ENCODE measurements around the gene LYPLAL1.
"Not testable (repeated sequence)": the region's sequence is repeated elsewhere in the genome, so short reads cannot be mapped to it uniquely, and the experiment has no call there.

The LYPLAL1 gene

DNA sequence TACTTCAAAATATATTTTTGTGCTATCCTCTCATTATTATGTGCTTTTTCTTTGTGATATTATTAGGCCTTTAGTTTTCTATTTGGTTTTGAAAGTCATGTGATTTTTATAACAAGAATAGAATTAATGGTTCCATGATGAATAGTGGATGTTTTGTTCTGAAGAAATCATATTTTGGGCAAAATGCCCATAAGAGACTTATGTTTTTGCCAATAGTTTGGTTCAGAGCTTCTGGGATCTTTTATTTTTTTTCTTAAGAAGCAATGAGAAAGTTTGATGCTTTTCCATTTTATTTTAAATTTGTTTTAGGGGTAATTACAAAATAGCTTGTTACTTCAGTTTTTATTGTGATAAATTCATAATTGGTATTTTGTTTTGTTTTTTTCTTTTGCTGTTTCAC is 49.8 kb downstream of the LYPLAL1 start:
- no peak for DNase-seq

DNA sequence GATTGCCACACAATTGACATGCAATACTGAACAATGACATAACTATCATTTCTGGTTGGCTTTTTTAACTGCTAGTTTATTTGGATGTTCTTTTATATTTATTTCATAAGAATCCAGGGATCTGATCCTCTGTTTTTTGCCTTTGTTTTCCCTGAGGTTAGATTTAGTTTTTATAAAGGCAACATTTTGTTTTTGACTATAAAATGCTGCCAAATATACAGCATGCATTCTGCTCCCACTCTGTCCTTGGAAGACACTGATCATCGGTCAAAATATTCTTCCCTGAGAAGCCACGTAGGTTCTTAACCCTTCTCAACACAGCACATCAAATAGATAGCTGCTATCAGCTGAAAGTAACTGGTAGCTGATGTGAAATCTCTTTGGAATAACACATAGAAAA is 52.5 kb downstream of the LYPLAL1 start:
- no peak for DNase-seq

DNA sequence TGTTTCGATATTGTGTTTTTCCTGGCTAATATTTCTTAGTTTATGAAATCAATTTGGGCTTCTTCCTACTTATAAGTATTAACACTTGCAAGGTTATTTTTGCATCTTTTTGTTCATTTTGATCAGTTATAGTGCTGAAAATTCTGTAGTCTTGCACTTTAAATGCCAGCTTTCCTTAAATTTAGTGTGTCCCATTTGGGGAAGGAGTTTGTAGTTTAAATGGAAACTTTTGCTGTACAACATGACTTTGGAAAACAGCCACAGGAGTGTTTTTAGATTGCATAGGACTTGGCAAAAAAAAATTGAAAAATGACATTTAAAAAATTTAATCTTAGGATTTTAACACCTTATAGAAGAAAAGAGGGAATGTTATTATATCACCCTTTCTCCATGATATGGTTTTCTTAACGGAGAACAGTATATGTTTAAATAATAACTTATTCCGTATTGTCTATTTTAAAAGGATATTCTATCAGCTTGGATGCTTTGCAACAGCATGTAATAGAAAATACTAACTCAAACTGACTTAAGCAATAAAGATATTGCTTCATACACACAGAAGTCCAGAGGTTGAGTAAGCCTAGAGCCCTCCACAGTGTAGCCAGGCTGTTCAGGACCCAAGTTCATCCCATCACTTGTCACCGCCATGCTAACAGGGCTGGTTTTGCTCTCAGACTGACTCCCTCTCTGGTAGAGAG is 53.8 kb downstream of the LYPLAL1 start:
- DNase-seq = no peak

DNA sequence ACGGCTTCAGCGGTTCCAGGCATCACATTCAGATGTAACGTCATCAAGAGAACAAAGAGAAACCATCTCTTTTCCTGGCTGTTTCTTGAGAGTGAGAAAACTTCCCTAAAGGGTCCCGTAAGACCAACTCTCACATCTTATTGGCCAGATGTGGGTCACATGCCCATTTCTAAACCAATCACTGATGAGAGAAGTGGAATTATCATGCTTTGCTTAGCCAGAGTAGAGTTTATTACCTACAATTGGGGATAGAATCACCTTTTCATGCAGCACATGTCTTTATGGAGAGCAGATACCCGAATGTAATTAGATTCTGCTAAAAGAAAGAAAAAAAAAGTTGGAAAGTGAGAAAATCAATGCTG is 54.4 kb downstream of the LYPLAL1 start:
- no peak for DNase-seq

DNA sequence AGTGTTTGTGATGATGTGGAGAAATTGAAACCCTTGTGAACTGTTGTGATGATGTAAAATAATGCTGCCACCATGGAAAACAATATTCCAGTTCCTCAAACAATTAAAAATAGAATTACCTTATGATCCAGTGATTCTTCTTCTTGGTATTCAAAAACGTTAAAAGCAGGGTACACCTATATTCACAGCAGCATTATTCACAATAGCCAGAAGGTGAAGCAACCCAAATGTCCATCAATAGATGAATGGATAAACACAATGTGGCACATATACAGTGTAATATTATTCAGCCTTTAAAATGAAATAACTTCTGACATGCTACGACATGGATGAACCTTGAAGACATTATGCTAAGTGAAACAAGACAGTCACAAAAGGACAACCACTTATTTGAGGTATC is 59.2 kb downstream of the LYPLAL1 start:
- no peak for DNase-seq

DNA sequence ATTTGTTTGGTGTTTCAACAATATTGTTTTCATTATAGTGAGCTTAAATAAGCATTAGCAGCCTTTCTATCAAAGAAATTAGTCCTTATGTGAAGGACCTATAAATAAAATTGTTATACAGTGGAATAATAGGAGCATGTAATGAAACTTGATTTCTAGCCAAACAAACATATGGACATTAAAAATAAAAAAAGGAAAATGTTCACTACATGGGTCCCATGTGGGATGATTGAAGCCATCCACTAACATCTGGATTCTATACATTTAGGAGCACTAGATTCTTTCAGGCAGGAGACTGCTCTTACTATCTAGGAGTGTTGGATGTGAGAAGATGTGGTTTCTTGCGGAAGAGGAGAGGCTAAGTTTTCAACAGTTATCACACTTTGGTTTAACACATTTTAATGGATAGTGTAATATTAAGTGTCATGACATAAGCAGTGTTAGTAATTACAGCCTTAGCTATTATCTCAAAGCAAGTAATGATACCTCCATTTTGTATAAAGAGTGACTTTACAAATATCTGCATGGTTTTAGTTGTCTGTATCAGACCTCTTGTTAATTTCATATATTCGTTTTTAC is 62.3 kb downstream of the LYPLAL1 start:
- no peak for DNase-seq

DNA sequence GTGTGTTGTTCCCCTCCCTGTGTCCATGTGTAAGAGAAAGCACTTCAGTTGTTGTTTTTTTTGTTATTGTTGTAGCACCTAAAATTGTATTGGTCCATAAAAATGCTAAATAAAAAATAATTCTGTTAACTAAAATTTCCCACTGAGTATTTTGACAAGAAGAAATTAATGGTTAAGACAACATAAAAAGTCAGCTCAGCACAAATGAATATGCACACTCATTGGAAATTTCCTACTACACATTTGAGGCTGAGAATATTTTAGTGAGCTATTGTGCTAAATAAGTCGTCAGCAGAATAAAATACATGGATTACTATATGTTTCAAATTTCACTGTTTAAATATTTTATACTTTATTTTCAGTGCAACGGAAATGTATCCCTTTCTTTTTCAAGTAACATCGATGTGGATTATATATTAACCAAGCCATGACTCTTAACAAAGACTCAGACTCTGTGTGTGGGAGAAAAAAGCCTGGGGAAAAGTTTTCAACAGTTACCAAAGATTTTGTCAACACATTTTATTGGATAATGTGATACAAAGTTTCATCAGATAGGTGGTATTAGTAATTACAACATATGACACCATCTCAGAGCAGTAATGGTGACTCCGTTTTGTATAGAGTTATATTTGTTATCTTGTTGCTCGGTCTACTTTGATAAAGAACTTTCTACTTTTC is 63.4 kb downstream of the LYPLAL1 start:
- DNase-seq = no peak

DNA sequence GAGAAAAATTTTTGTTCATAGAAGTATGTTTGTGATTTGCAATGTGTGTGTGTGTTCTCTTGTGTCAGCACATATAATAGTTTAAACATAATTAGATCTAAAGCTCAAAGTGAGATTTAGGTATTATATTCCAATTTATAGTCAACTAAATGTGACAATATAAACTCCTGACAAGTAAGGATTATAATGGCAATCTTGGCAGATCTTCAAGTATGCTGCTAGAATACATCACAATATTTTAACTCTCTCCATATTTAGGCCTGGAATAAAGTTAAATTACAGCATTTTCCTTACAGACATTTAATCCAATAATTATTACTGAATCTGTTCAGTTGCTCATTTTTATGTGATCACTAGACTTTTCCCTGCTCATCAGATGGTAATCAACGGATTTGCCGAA is 65.8 kb downstream of the LYPLAL1 start:
- DNase-seq = no peak

DNA sequence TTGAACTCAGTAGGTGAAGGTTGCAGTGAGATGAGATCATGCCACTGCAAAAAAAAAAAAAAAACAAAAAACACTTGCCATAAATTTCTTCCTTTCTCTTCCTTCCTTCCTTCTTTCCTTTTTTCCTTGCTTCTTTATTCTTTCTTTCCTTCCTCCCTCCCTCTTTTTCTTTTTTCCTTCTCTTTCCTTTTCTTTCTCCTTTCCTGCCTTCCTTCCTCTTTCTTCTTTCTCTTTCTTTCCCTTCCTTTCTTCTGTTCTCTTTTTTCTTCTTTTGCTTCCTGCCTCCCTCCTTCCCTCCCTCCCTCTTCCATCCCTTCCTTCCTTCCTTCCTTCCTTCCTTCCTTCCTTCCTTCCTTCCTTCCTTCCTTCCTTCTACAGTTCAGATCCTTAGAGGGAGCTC is 71.2 kb downstream of the LYPLAL1 start:
- no peak for DNase-seq

DNA sequence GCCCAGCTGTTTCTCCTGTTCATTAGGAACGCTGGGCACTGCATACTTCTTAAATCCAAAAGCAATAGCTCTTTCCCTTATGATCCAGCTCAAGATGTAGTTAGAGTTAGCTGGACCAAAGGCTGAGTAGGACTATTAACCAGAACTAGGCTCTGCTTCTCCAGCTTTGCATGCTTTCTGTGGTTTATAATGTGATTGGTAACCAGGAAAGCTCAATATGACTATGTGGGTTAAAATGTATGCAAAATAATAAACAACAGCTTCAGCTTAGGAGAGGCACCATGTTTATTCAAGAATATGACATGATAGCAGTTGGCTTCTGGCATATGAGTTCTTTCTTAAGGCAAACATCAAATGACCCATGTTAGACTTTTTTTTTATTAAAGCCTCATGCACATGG is 73.8 kb downstream of the LYPLAL1 start:
- DNase-seq = no peak

DNA sequence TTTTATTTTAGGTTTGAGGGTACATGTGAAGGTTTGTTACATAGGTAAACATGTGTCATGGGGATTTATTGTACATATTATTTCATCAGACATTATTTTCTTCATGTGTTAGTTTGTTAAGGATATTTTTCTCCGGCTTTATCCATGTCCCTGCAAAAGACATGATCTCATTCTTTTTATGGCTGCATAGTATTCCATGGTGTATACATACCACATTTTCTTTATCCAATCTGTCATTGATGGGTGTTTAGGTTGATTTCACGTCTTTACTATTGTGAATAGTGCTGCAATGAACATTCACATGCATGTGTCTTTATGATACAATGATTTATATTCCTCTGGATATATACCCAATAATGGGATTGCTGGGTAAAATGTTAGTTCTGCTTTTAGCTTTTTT is 76.8 kb downstream of the LYPLAL1 start:
- not testable (repeated sequence) for DNase-seq

DNA sequence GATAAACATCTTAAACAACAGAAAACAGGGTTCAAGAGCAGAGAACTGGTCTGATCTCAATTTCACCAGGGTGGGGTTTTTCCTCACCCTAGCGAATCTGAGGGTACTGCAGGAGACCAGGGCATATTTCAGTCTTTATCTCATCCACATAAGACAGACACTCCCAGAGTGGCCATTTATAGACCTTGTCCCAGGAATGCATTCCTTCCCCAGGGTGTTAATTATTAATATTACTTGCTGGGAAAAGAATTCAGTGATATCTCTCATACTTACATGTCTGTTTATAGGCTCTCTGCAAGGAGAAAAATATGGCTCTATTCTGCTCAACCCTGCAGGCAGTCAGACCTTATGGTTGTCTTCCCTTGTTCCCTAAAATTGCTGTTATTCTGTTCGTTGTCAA is 84.1 kb downstream of the LYPLAL1 start:
- no peak for DNase-seq

DNA sequence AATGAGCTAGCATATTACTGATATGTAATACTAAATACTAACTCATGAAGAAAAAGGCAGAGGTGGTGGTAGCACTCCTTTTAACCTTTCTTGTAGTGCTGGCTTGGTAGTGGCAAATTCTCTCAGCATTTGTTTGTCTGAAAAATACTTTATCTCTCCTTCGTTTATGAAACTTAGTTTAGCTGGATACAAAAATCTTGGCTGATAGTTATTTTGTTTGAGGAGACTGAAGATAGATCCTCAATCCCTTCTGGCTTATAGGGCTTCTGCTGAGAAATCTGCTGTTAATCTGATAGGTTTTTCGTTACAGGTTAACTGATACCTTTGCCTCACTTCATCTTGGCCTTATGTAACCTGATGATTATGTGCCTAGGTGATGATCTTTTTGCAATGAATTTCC is 87.8 kb downstream of the LYPLAL1 start:
- DNase-seq = no peak
